ENCODE measurements around the gene RASGRF1. TPM values are rescaled to one million over a fixed set of nuclear protein-coding genes. Genes with fewer than 3 reads are reported as not detected.
"Not testable (repeated sequence)": the region's sequence is repeated elsewhere in the genome, so short reads cannot be mapped to it uniquely, and the experiment has no call there.

RASGRF1 gene
- total and polyA plus RNA-seq, 8 donors = 0.10 to 3.8 (median 1.2) TPM; not detected in 4

- H3K9me3 ChIP-seq = no peaks in the 10 kb centered on the region
- H3K4me1 ChIP-seq = peaks cover 0 to 11% (median 2%) of the 10 kb centered on the region in 4 donors
- no peak for DNase-seq
- H3K36me3 ChIP-seq = no peaks in the 10 kb centered on the region
- no peak for TF ChIP-seq POLR2AphosphoS5 (IDR thresholded peaks at IDR 0.05)
- TF ChIP-seq CTCF (IDR thresholded peaks at IDR 0.05) = no peak
- TF ChIP-seq POLR2A (IDR thresholded peaks at IDR 0.05) = no peak
- TF ChIP-seq EP300 (IDR thresholded peaks at IDR 0.05) = no peak
- 83 to 95% (median 88%) methylated on average over 4 of the region's 4 CpGs for WGBS, 5 donors
- intact Hi-C loops (cut with DNase I; ENCODE audit: low total_unique reads) = no loop called here
- H3K27me3 ChIP-seq = peaks cover 0 to 7% (median 0%) of the 10 kb centered on the region in 3 donors
- no peak overlapping the region for H3K4me3 ChIP-seq
- H3K27ac ChIP-seq = no peak overlapping the region
Observed at GRCh38 chr15:79116771-79117170, 26.2 kb upstream of the RASGRF1 start.

GRCh38 chr15:79115986-79116665 lies 25.5 kb upstream of the RASGRF1 start:
- no peak overlapping the region for H3K4me3 ChIP-seq
- no peak for DNase-seq
- peaks cover 0 to 4% (median 0%) of the 10 kb centered on the region in 4 donors for H3K9me3 ChIP-seq
- no peak overlapping the region for H3K27ac ChIP-seq
- peaks cover 0 to 11% (median 2%) of the 10 kb centered on the region in 4 donors for H3K4me1 ChIP-seq
- TF ChIP-seq POLR2A (IDR thresholded peaks at IDR 0.05) = no peak
- no peak for TF ChIP-seq EP300 (IDR thresholded peaks at IDR 0.05)
- no peak for TF ChIP-seq POLR2AphosphoS5 (IDR thresholded peaks at IDR 0.05)
- TF ChIP-seq CTCF (IDR thresholded peaks at IDR 0.05) = no peak
- peaks cover 0 to 5% (median 0%) of the 10 kb centered on the region in 3 donors for H3K27me3 ChIP-seq
- WGBS, 5 donors = 61 to 76% (median 70%) methylated on average over 7 of the region's 7 CpGs
- intact Hi-C loops (cut with DNase I; ENCODE audit: low total_unique reads) = no loop called here
- no peaks in the 10 kb centered on the region for H3K36me3 ChIP-seq

- WGBS, 5 donors = 64 to 83% (median 66%) methylated on average over 2 of the region's 2 CpGs
Observed at GRCh38 chr15:79113831-79114230, 23.3 kb upstream of the RASGRF1 start.

GRCh38 chr15:79111404-79111803 lies 20.8 kb upstream of the RASGRF1 start:
- H3K27me3 ChIP-seq = peaks cover 0 to 19% (median 10%) of the 10 kb centered on the region in 3 donors
- H3K36me3 ChIP-seq; DNase-seq; H3K27ac ChIP-seq; H3K4me3 ChIP-seq; intact Hi-C loops (cut with DNase I; ENCODE audit: low total_unique reads); H3K9me3 ChIP-seq: not testable (repeated sequence)
- H3K4me1 ChIP-seq = peaks cover 0 to 11% (median 1%) of the 10 kb centered on the region in 4 donors

More at GRCh38 chr15:79113831-79114230, 23.3 kb upstream of the RASGRF1 start:
- Histone ChIP-seq H3K27ac (no peak overlapping the region), H3K4me3 (no peak overlapping the region), H3K27me3 (peaks cover 0 to 5% (median 0%) of the 10 kb centered on the region in 3 donors), H3K4me1 (peaks cover 0 to 11% (median 2%) of the 10 kb centered on the region in 4 donors), H3K9me3 (peaks cover 0 to 4% (median 0%) of the 10 kb centered on the region in 4 donors), H3K36me3 (no peaks in the 10 kb centered on the region)
- TF ChIP-seq EP300 (IDR thresholded peaks at IDR 0.05) (no peak), POLR2AphosphoS5 (IDR thresholded peaks at IDR 0.05) (no peak), CTCF (IDR thresholded peaks at IDR 0.05) (no peak), POLR2A (IDR thresholded peaks at IDR 0.05) (no peak)
- intact Hi-C loops (cut with DNase I; ENCODE audit: low total_unique reads) = no loop called here
- no peak for DNase-seq

GRCh38 chr15:79105141-79105540 lies 14.6 kb upstream of the RASGRF1 start:
- 89 to 94% (median 94%) methylated on average over 4 of the region's 4 CpGs for WGBS, 5 donors
- peaks cover 0 to 67% (median 32%) of the 10 kb centered on the region in 3 donors for H3K27me3 ChIP-seq
- no peak for DNase-seq
- H3K36me3 ChIP-seq = no peaks in the 10 kb centered on the region
- no peak overlapping the region for H3K4me3 ChIP-seq
- TF ChIP-seq EP300 (IDR thresholded peaks at IDR 0.05) = no peak
- TF ChIP-seq POLR2AphosphoS5 (IDR thresholded peaks at IDR 0.05) = no peak
- no peak for TF ChIP-seq POLR2A (IDR thresholded peaks at IDR 0.05)
- no peak for TF ChIP-seq CTCF (IDR thresholded peaks at IDR 0.05)
- H3K4me1 ChIP-seq = no peaks in the 10 kb centered on the region
- intact Hi-C loops (cut with DNase I; ENCODE audit: low total_unique reads) = no loop called here
- no peak overlapping the region for H3K27ac ChIP-seq
- H3K9me3 ChIP-seq = no peaks in the 10 kb centered on the region
